ENCODE measurements around the gene TTC17. TPM values are rescaled to one million over a fixed set of nuclear protein-coding genes. Genes with fewer than 3 reads are reported as not detected.
A peak's percentile ranks its signal among the peaks of the same experiment; 100 is the strongest.

The TTC17 gene
- total RNA-seq (176 and 182 TPM in 2 replicates), polyA plus RNA-seq (66.0 and 68.7 TPM in 2 replicates), polyA minus RNA-seq (59.9 and 84.5 TPM in 2 replicates)
- 128 TPM for total RNA-seq (2013)

GRCh38 chr11:43358801-43359421, at the start of gene TTC17:
TTC17 (plus strand) TSS chr11:43358920; CDS start chr11:43358955, 35 bp downstream.
- TF ChIP-seq EZH2 (IDR thresholded peaks at IDR 0.05; ENCODE audit: borderline replicate concordance, insufficient read depth, low read depth, low read length, poor library complexity, severe bottlenecking) (no peak), CTCF (IDR thresholded peaks at IDR 0.05) (no peak)
- ChIA-PET POLR2A (interaction anchor here (0.6 to 2.0 kb wide), 2 partner anchors 21 to 47 kb away, joined by 8 to 9 read pairs; partner anchors contain the start of gene API5), CTCF (interaction anchor here (0.9 to 4.4 kb wide), 2 partner anchors 46 to 522 kb away, joined by 3 to 44 read pairs; partner anchors contain the start of gene API5)
- Mint-ChIP-seq H3K9me3 (ENCODE audit: insufficient read depth) (no peaks in the 10 kb centered on the region), H3K27me3 (no peaks in the 10 kb centered on the region), H3K4me1 (peaks cover 51% of the 10 kb centered on the region), H3K27ac (peak within 1 kb of the TSS; percentile 97), H3K4me3 (peak within 1 kb of the TSS; percentile 91)
- peak within 1 kb of the TSS; percentile 94 for H2AFZ ChIP-seq (ENCODE audit: insufficient read depth, low read depth, low read length, poor library complexity, severe bottlenecking)
- peak; percentile 93 for DNase-seq
- H3K27me3 ChIP-seq (replicated peaks in 1 of 4; ENCODE audit: control extremely low read depth in 1 of 4, control insufficient read depth in 3 of 4, insufficient read depth in 4 of 4, low read length in 3 of 4), result no peaks in the 10 kb centered on the region
- H3K4me1 ChIP-seq (ENCODE audit: control insufficient read depth in 2 of 2, insufficient read depth in 2 of 2, low read length in 2 of 2), result peaks cover 22 to 25% of the 10 kb centered on the region in 2 donors
- peak within 1 kb of the TSS; percentile 89 to 96 for H3K27ac ChIP-seq (ENCODE audit: low read length in 2 of 2)
- H4K20me1 ChIP-seq (ENCODE audit: control insufficient read depth, insufficient read depth, low read length, poor library complexity, severe bottlenecking), result peaks cover 8% of the 10 kb centered on the region
- H3K36me3 ChIP-seq (replicated peaks in 1 of 2; ENCODE audit: control extremely low read depth in 1 of 2, control insufficient read depth in 1 of 2, extremely low read depth in 1 of 2, insufficient read depth in 2 of 2, low read length in 1 of 2), result peaks cover 0 to 5% of the 10 kb centered on the region in 2 experiments
- under 1% methylated on average over 58 of the region's 58 CpGs for WGBS (ENCODE audit: insufficient coverage)
- intact Hi-C loops (cut with micrococcal nuclease), result loop anchor here (1.0 to 5.0 kb wide), 6 partner anchors 47 to 1998 kb away; partner anchors contain the start of genes ACCS, ALKBH3 and EXT2
- peak within 1 kb of the TSS; percentile 75 to 96 (median 91) for H3K4me3 ChIP-seq (ENCODE audit: control extremely low read depth in 1 of 5, extremely low read depth in 1 of 5, insufficient read depth in 1 of 5, low read depth in 2 of 5, low read length in 4 of 5)
- peak; percentile 93 for ATAC-seq (ENCODE audit: low read depth)
- H3K4me2 ChIP-seq (replicated peaks; ENCODE audit: low read depth, low read length, poor library complexity, severe bottlenecking), result peak within 1 kb of the TSS; percentile 85
- H3K9me3 ChIP-seq (ENCODE audit: control extremely low read depth in 1 of 3, control insufficient read depth in 2 of 3, insufficient read depth in 1 of 3, low read length in 2 of 3), result no peaks in the 10 kb centered on the region
- H3K79me2 ChIP-seq (ENCODE audit: control insufficient read depth, insufficient read depth, low read length), result peaks cover 65% of the 10 kb centered on the region
- peak within 1 kb of the TSS; percentile 93 for H3K9ac ChIP-seq (ENCODE audit: low read length)
